Tibial artery (tissue), 4 donors: ENCODE measurements around the gene ZNF697.
A peak's percentile ranks its signal among the peaks of the same experiment; 100 is the strongest.

ENCODE experiments used
- DNase-seq, 2 donors: peaks; one replicate each; pipeline ENCODE4 v3.0.0-alpha.2; 2019
- H3K27ac ChIP-seq, 2 donors: fragments of 200-600 bp; sonication (generic) in 1 of 2; 1 replicate in 1 of 2; 2 replicates in 1 of 2; pipeline ENCODE4 v1.5.1; 2018 to 2019; ENCODE audit warnings: mild to moderate bottlenecking in 1 of 2
- H3K27me3 ChIP-seq, 2 donors: fragments of 200-600 bp; sonication (generic) in 1 of 2; one replicate each; pipeline versions ENCODE4 v1.5.1 to v1.6.0; 2016 to 2019
- H3K36me3 ChIP-seq, 3 donors: fragments of 200-600 bp; sonication (generic) in 2 of 3; one replicate each; pipeline ENCODE4 v1.5.1; 2016 to 2019; ENCODE audit warnings: mild to moderate bottlenecking in 2 of 3
- H3K4me1 ChIP-seq, 4 donors: fragments of 200-600 bp; sonication (generic) in 2 of 4; 1 replicate in 3 of 4; 2 replicates in 1 of 4; pipeline ENCODE4 v1.5.1; 2016 to 2019
- H3K4me3 ChIP-seq, 2 donors: fragments of 200-600 bp; sonication (generic) in 1 of 2; 1 replicate in 1 of 2; 2 replicates in 1 of 2; pipeline ENCODE4 v1.5.1; 2018 to 2019; ENCODE audit warnings: mild to moderate bottlenecking in 2 of 2
- H3K9me3 ChIP-seq, 3 donors: fragments of 200-600 bp; sonication (generic) in 1 of 3; one replicate each; pipeline ENCODE4 v1.5.1; 2016 to 2019
- intact Hi-C: fragments of 100-400 bp; cut with DNase I; formaldehyde crosslinking; loops from one replicate; pipeline ENCODE4 v1.15.0; 2023; ENCODE audit warnings: low total_unique reads
- TF ChIP-seq, protein P1 (sequence below), 2 experiments: fragments of 200-600 bp in 1 of 2; fragments of 450-650 bp in 1 of 2; IDR thresholded peaks; one replicate each; pipeline ENCODE4 v1.5.1; 2017 to 2019; ENCODE audit warnings: antibody characterized with exemption in 2 of 2, mild to moderate bottlenecking in 1 of 2, moderate library complexity in 1 of 2

The ZNF697 gene

DNA sequence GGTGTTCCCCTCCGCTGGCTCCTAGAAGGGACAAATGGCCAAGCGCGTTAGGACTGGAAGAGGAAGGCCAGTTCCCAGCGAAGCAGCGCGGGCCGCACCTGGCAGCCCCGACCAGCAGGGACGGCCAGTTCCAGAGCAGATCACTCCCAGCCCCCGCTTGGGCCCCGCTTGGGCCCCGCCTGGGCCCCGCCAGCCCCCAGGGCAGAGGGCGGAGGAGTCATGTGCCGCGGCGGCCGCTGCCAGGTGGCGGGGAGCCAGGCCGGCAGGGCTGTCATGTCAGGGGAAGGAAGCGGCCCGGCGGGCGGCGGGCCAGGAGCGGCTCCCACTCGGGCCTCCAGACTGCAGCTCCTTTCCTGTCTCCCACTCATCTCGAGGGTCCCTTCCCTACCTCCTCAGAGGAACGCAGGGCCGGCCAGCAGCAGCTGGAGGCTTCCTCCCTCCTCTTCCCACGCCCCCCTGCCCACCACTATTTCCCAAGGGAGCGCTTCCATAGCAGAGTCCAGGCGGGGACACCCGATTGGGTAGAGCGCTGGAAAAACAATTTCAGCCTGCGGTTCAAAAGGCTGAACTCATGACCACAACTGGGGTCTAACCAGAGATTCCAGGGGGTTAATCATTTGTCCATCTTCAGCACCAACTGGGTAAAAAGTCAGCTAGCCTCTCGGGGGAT, 16.5 kb downstream of the ZNF697 start:
- DNase-seq, result peak; percentile 83 to 92

GRCh38 chr1:119631086-119631432, 17.0 kb downstream of the ZNF697 start:
- Histone ChIP-seq H3K4me1 (peaks cover 0 to 45% (median 41%) of the 10 kb centered on the region in 4 donors), H3K27ac (peak overlapping the region; percentile 80), H3K9me3 (no peaks in the 10 kb centered on the region), H3K4me3 (peak overlapping the region; percentile 38 to 54), H3K27me3 (no peaks in the 10 kb centered on the region), H3K36me3 (no peaks in the 10 kb centered on the region)
- no peak for DNase-seq
- TF ChIP-seq, protein P1, sequence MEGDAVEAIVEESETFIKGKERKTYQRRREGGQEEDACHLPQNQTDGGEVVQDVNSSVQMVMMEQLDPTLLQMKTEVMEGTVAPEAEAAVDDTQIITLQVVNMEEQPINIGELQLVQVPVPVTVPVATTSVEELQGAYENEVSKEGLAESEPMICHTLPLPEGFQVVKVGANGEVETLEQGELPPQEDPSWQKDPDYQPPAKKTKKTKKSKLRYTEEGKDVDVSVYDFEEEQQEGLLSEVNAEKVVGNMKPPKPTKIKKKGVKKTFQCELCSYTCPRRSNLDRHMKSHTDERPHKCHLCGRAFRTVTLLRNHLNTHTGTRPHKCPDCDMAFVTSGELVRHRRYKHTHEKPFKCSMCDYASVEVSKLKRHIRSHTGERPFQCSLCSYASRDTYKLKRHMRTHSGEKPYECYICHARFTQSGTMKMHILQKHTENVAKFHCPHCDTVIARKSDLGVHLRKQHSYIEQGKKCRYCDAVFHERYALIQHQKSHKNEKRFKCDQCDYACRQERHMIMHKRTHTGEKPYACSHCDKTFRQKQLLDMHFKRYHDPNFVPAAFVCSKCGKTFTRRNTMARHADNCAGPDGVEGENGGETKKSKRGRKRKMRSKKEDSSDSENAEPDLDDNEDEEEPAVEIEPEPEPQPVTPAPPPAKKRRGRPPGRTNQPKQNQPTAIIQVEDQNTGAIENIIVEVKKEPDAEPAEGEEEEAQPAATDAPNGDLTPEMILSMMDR (IDR thresholded peaks at IDR 0.05), result no peak
- intact Hi-C loops, result no loop called here

More for the DNA sequence above, 16.5 kb downstream of the ZNF697 start:
- Histone ChIP-seq H3K27ac (peak overlapping the region; percentile 80), H3K4me3 (peak overlapping the region; percentile 38 to 54), H3K4me1 (peaks cover 0 to 39% (median 36%) of the 10 kb centered on the region in 4 donors), H3K9me3 (no peaks in the 10 kb centered on the region), H3K36me3 (no peaks in the 10 kb centered on the region), H3K27me3 (no peaks in the 10 kb centered on the region)
- intact Hi-C loops, result loop anchor here (2.0 kb wide), 1 partner anchor 17 kb away; the partner anchor contains the start of gene ZNF697
- TF ChIP-seq, protein P1 (IDR thresholded peaks at IDR 0.05), result peak in 1 of 2 experiments; percentile 17

DNA sequence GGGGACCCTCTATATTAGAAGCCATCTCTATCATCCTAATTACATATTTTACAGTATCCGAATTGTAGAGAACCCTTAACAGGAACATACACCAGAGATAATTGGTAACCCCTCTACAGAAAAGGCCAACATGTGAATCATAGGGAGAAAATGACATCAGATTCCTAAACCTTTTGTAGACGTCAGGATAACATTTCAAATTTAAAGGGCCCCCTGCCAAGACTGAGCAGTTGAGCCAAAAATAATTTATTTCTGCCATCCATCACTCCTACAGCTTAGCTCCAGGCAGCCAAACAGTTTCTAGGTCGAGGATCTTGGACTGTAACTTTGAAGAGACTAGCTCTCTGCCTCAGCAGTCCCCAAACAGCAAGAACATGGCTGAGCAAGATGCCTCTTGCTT, 21.2 kb downstream of the ZNF697 start:
- Histone ChIP-seq H3K9me3 (no peaks in the 10 kb centered on the region), H3K4me1 (peaks cover 0 to 48% (median 38%) of the 10 kb centered on the region in 4 donors), H3K27me3 (no peaks in the 10 kb centered on the region), H3K27ac (peak overlapping the region; percentile 54 to 67), H3K4me3 (no peak overlapping the region), H3K36me3 (peaks cover 5 to 27% (median 24%) of the 10 kb centered on the region in 3 donors)
- DNase-seq, result peak in 1 of 2 donors; percentile 73
- TF ChIP-seq, protein P1 (IDR thresholded peaks at IDR 0.05), result no peak
- intact Hi-C loops, result no loop called here

DNA sequence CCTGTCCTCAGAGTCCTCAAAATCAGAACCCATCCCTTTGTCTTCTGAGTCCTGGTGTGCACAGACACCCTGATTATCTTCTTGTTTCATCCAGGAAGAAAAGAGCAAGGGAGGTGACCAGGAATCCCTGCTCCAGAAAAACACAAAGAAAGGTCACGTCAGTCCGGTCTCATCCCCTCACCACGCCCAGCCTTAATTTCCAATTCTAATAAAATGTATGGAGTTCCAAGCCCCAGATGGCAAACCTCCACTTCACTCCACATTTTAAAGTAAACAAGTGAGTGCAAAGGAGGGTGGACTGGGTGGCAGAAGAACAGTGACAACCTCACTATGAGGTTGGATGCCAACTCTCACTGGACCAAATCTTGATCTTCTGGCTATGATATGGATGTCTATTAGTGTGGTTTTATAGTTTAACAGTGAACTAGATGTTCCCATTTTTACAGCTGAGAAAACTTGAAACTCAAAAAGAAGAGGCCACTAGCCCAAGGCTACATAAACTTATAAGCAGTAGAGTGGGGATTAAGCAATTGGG, 22.0 kb downstream of the ZNF697 start:
- TF ChIP-seq, protein P1 (IDR thresholded peaks at IDR 0.05), result no peak
- peaks cover 0 to 41% (median 32%) of the 10 kb centered on the region in 4 donors for H3K4me1 ChIP-seq
- H3K4me3 ChIP-seq, result no peak overlapping the region
- H3K27me3 ChIP-seq, result no peaks in the 10 kb centered on the region
- no peaks in the 10 kb centered on the region for H3K9me3 ChIP-seq
- peaks cover 5 to 27% (median 24%) of the 10 kb centered on the region in 3 donors for H3K36me3 ChIP-seq
- intact Hi-C loops, result no loop called here
- peak overlapping the region; percentile 54 to 67 for H3K27ac ChIP-seq
- DNase-seq, result no peak

DNA sequence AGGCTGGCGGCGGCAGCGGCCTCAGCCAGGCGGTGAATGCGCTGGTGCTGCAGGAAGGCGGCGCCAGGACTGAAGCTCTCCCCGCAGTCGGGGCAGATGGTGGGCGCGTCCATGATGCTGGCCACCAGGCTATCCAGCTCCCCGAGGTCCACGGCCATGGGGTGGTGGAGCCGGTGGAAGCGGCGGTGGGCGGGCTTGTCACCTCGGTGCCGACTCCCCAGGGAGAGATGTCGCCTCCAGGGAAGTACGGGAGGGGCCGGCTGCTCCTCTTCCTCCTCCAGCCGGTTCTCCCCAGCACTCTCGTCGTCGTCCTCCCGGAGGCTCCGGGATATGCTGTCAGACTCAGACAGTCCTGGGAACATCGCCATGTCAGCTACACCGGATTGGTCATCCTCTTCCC, 24.4 kb downstream of the ZNF697 start:
- Histone ChIP-seq H3K4me3 (no peak overlapping the region), H3K36me3 (peaks cover 5 to 27% (median 24%) of the 10 kb centered on the region in 3 donors), H3K4me1 (peaks cover 0 to 36% (median 26%) of the 10 kb centered on the region in 4 donors), H3K9me3 (no peaks in the 10 kb centered on the region), H3K27me3 (no peaks in the 10 kb centered on the region), H3K27ac (no peak overlapping the region)
- intact Hi-C loops, result no loop called here
- TF ChIP-seq, protein P1 (IDR thresholded peaks at IDR 0.05), result no peak
- DNase-seq, result no peak
